GM12878 (cell line): ENCODE results near the gene CADM2.

Source experiments
- BHLHE40 ChIP-seq, 2 experiments: fragments of 450-650 bp in 1 of 2; IDR thresholded peaks; 2 replicates each; pipeline ENCODE4 v1.6.1; 2011 to 2017; ENCODE audit warnings: low read depth in 2 of 2, borderline replicate concordance in 1 of 2, improper control_type of control experiment in 1 of 2, low read length in 1 of 2, mild to moderate bottlenecking in 1 of 2
- ETV6 ChIP-seq, 2 experiments: fragments of 450-650 bp in 1 of 2; IDR thresholded peaks in 1 of 2; conservative IDR thresholded peaks in 1 of 2; 2 replicates each; pipeline ENCODE4 v1.6.1; 2014; ENCODE audit warnings: antibody characterized with exemption in 1 of 2, borderline replicate concordance in 1 of 2, low read depth in 1 of 2, mild to moderate bottlenecking in 1 of 2, moderate library complexity in 1 of 2
- GABPA ChIP-seq: IDR thresholded peaks from 2 replicates; pipeline ENCODE4 v1.6.1; 2014; ENCODE audit warnings: antibody characterized with exemption, low read depth, mild to moderate bottlenecking, inconsistent platforms
- MEF2A ChIP-seq: IDR thresholded peaks from 2 replicates; pipeline ENCODE4 v1.6.1; 2011; ENCODE audit warnings: low read depth, mild to moderate bottlenecking, low read length, moderate library complexity; ENCODE audit not compliant: insufficient read depth
- POLR2A ChIP-seq: IDR thresholded peaks from 2 replicates; pipeline ENCODE4 v1.6.1; 2011; ENCODE audit warnings: low read depth, mild to moderate bottlenecking, low read length
- POLR2AphosphoS5 ChIP-seq: IDR thresholded peaks from 2 replicates; pipeline ENCODE4 v1.6.1; 2011; ENCODE audit warnings: mild to moderate bottlenecking, low read length, inconsistent platforms
- RB1 ChIP-seq: fragments of 450-650 bp; formaldehyde crosslinking; IDR thresholded peaks from 2 replicates; pipeline ENCODE4 v1.6.1; 2017; ENCODE audit warnings: mild to moderate bottlenecking, borderline replicate concordance
- YY1 ChIP-seq: IDR thresholded peaks from 2 replicates; pipeline ENCODE4 v1.6.1; 2011; ENCODE audit warnings: low read depth, mild to moderate bottlenecking, low read length
- TF ChIP-seq, protein P1 (sequence below): IDR thresholded peaks from 2 replicates; pipeline ENCODE4 v1.6.1; 2011; ENCODE audit warnings: low read depth, low read length, improper control_type of control experiment, borderline replicate concordance
- TF ChIP-seq, protein P2 (sequence below), 3 experiments: IDR thresholded peaks in 2 of 3; conservative IDR thresholded peaks in 1 of 3; 2 replicates each; pipeline ENCODE4 v1.5.1; 2011; ENCODE audit warnings: low read depth in 3 of 3, low read length in 3 of 3, mild to moderate bottlenecking in 3 of 3, control low read depth in 2 of 3, moderate library complexity in 2 of 3, inconsistent platforms in 1 of 3, mixed read lengths in 1 of 3; ENCODE audit not compliant: control insufficient read depth in 2 of 3, insufficient read depth in 1 of 3; ENCODE audit errors: extremely low read depth in 1 of 3

DNA sequence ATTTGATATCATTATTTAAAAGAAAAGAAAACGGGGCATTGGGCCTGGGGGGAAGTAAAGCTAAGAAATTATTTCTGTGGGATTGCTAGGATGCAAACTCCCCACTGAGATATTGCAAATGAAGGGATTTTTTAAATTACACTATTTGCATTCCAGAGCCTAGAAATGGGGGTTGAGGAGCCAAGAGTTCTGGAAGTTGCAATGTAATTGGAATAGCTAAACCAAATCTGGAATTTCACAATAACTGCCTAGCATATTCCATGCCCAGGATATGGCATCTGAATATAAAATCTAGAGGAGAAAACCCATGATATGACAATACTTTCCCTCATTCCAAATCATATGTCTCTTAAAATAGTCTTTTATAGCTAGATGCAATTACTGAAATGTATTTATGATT, 93.0 kb downstream of the CADM2 start:
- TF ChIP-seq MEF2A, result no peak
- TF ChIP-seq POLR2AphosphoS5, result no peak
- TF ChIP-seq, protein P1, sequence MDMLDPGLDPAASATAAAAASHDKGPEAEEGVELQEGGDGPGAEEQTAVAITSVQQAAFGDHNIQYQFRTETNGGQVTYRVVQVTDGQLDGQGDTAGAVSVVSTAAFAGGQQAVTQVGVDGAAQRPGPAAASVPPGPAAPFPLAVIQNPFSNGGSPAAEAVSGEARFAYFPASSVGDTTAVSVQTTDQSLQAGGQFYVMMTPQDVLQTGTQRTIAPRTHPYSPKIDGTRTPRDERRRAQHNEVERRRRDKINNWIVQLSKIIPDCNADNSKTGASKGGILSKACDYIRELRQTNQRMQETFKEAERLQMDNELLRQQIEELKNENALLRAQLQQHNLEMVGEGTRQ, result no peak
- no peak for TF ChIP-seq POLR2A
- TF ChIP-seq, protein P2, sequence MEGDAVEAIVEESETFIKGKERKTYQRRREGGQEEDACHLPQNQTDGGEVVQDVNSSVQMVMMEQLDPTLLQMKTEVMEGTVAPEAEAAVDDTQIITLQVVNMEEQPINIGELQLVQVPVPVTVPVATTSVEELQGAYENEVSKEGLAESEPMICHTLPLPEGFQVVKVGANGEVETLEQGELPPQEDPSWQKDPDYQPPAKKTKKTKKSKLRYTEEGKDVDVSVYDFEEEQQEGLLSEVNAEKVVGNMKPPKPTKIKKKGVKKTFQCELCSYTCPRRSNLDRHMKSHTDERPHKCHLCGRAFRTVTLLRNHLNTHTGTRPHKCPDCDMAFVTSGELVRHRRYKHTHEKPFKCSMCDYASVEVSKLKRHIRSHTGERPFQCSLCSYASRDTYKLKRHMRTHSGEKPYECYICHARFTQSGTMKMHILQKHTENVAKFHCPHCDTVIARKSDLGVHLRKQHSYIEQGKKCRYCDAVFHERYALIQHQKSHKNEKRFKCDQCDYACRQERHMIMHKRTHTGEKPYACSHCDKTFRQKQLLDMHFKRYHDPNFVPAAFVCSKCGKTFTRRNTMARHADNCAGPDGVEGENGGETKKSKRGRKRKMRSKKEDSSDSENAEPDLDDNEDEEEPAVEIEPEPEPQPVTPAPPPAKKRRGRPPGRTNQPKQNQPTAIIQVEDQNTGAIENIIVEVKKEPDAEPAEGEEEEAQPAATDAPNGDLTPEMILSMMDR (IDR thresholded peaks at IDR 0.05 in 2 of 3, conservative IDR thresholded peaks at IDR 0.05 in 1 of 3; ENCODE audit: control insufficient read depth in 2 of 3, extremely low read depth in 1 of 3, insufficient read depth in 1 of 3, low read depth in 3 of 3, low read length in 3 of 3), result no peak
- TF ChIP-seq ETV6 (conservative IDR thresholded peaks at IDR 0.05 in 1 of 2, IDR thresholded peaks at IDR 0.05 in 1 of 2; ENCODE audit: borderline replicate concordance in 1 of 2, low read depth in 1 of 2), result no peak
- no peak for TF ChIP-seq GABPA
- no peak for TF ChIP-seq YY1
- no peak for TF ChIP-seq BHLHE40 (IDR thresholded peaks at IDR 0.05; ENCODE audit: borderline replicate concordance in 1 of 2, low read depth in 2 of 2, low read length in 1 of 2)
- no peak for TF ChIP-seq RB1
